T-cell (primary cell): ENCODE results near the gene PRAMEF2. TPM values are rescaled to one million over a fixed set of nuclear protein-coding genes. Genes with fewer than 3 reads are reported as not detected.
"Not testable (repeated sequence)": the region's sequence is repeated elsewhere in the genome, so short reads cannot be mapped to it uniquely, and the experiment has no call there.

Experiments
- ATAC-seq, 4 experiments: fragments of 200-7000 bp in 3 of 4; fragments of 150-1000 bp in 1 of 4; cut with Tn5 transposase; replicated peaks in 1 of 4; 1 replicate in 3 of 4; 2 replicates in 1 of 4; pipeline ENCODE4 v1.10.0; 2021; ENCODE audit warnings: moderate library complexity in 3 of 4, mild to moderate bottlenecking in 2 of 4, moderate number of reproducible peaks in 1 of 4
- CTCF ChIA-PET, 2 donors: fragments of 300-600 bp; sonication (Branson Sonifier 250); formaldehyde crosslinking; loops; one replicate each; lab custom pipeline; 2022; ENCODE audit warnings: antibody characterized with exemption in 2 of 2; lab: Charles Lee
- POLR2A ChIA-PET, 2 donors: fragments of 300-600 bp; sonication (Branson Sonifier 250); formaldehyde crosslinking; loops; one replicate each; lab custom pipeline; 2022; ENCODE audit warnings: antibody characterized with exemption in 2 of 2; lab: Charles Lee
- DNase-seq, 35 experiments: peaks; one replicate each; pipeline versions ENCODE4 v3.0.0 to v3.0.0-alpha.2; 2013 to 2023
- H3K27ac ChIP-seq: one replicate; pipeline ENCODE4 v1.5.1; 2013; ENCODE audit warnings: low read length
- H3K27me3 ChIP-seq, 2 experiments: replicated peaks in 1 of 2; 1 replicate in 1 of 2; 2 replicates in 1 of 2; pipeline versions ENCODE4 v1.6.1 to v1.7.0; 2013; ENCODE audit warnings: low read length in 1 of 2, mixed read lengths in 1 of 2; ENCODE audit not compliant: control insufficient read depth in 2 of 2, insufficient read depth in 2 of 2; ENCODE audit errors: extremely low read depth in 1 of 2
- H3K36me3 ChIP-seq, 2 donors: 1 replicate in 1 of 2; 2 replicates in 1 of 2; pipeline versions ENCODE4 v1.6.1 to v1.7.0; 2013; ENCODE audit warnings: low read length in 1 of 2; ENCODE audit not compliant: control insufficient read depth in 2 of 2, insufficient read depth in 1 of 2; ENCODE audit errors: extremely low read depth in 1 of 2
- H3K4me1 ChIP-seq, 2 experiments: 1 replicate in 1 of 2; 2 replicates in 1 of 2; pipeline versions ENCODE4 v1.6.1 to v1.7.0; 2013; ENCODE audit warnings: low read length in 2 of 2, mixed read lengths in 1 of 2; ENCODE audit not compliant: insufficient read depth in 2 of 2, control insufficient read depth in 1 of 2; ENCODE audit errors: extremely low read depth in 1 of 2
- H3K4me3 ChIP-seq, 2 donors: 1 replicate in 1 of 2; 2 replicates in 1 of 2; pipeline versions ENCODE4 v1.5.1 to v1.7.0; 2013; ENCODE audit warnings: mild to moderate bottlenecking in 2 of 2, low read length in 1 of 2, moderate library complexity in 1 of 2; ENCODE audit not compliant: control insufficient read depth in 1 of 2; ENCODE audit errors: extremely low read depth in 1 of 2
- H3K9me3 ChIP-seq: 2 replicates; pipeline ENCODE4 v1.7.0; 2013
- H3K27ac Mint-ChIP-seq, 2 donors: one replicate each; pipeline ENCODE4 v1.8.0; 2020 to 2021; ENCODE audit warnings: mild to moderate bottlenecking in 2 of 2, mixed read lengths in 2 of 2
- H3K27me3 Mint-ChIP-seq, 2 donors: one replicate each; pipeline ENCODE4 v1.8.0; 2021 to 2022; ENCODE audit warnings: mixed read lengths in 2 of 2
- H3K36me3 Mint-ChIP-seq: one replicate; pipeline ENCODE4 v1.8.0; 2021; ENCODE audit warnings: mixed read lengths
- H3K4me1 Mint-ChIP-seq, 3 donors: one replicate each; pipeline ENCODE4 v1.8.0; 2020 to 2022; ENCODE audit warnings: mixed read lengths in 3 of 3, mild to moderate bottlenecking in 1 of 3
- H3K4me3 Mint-ChIP-seq, 3 donors: one replicate each; pipeline ENCODE4 v1.8.0; 2020 to 2022; ENCODE audit warnings: mild to moderate bottlenecking in 3 of 3, mixed read lengths in 3 of 3, moderate library complexity in 3 of 3
- H3K9me3 Mint-ChIP-seq, 3 donors: one replicate each; pipeline ENCODE4 v1.8.0; 2020 to 2022; ENCODE audit warnings: mixed read lengths in 3 of 3
- WGBS: methylation state at CpG from one replicate; pipeline ENCODE4 v1.1.5; 2013; ENCODE audit warnings: missing lambda C conversion rate; ENCODE audit not compliant: insufficient coverage; 5-methylcytosine and 5-hydroxymethylcytosine counted together
- total RNA-seq, 35 experiments: library from RNA in 6 of 35; stranded (reverse) in 6 of 35; fragments of 120-200 nt in 1 of 35; gene quantifications; one replicate each; pipeline versions ENCODE4 v1.2.1 to v1.2.4 and lab custom pipeline; 2013 to 2026

The PRAMEF2 gene
- total RNA-seq, 5 donors from 2014 or later (not counting 1 experiment from before 2014, with no cell fraction given), result not detected

DNA sequence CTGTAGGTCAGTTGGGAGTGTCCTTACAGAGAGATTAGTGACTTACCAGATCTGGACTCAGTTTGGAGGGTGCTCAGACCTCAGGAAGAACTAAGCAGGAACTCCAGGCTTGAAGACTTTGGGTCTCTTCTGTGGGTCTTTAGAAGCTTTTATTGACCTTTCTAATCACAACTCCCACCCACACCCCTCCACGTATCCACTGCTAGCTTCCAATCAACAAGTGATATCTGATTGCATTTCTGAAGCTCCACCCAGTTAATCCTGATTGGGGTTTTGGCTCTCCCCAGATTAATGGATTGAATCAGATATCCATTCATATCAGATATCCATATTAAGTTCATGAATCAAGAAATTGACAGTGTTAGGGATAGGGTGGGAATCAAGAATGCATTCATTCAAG is 41.3 kb downstream of the PRAMEF2 start, which contains the start of gene PRAMEF10:
PRAMEF10 (minus strand) TSS at position 101 of the 400 bp plus-strand sequence. CDS start 2,423 bp downstream, outside the sequence.
- H3K36me3 Mint-ChIP-seq, H3K9me3 Mint-ChIP-seq, H3K9me3 ChIP-seq, H3K36me3 ChIP-seq, H3K27me3 ChIP-seq, CTCF ChIA-PET, H3K27ac ChIP-seq, H3K27me3 Mint-ChIP-seq, H3K4me1 Mint-ChIP-seq, H3K27ac Mint-ChIP-seq, H3K4me3 ChIP-seq, POLR2A ChIA-PET, H3K4me3 Mint-ChIP-seq, DNase-seq, ATAC-seq, H3K4me1 ChIP-seq: not testable (repeated sequence)
- no CpG with 5 or more reads among the region's 1 CpG for WGBS

DNA sequence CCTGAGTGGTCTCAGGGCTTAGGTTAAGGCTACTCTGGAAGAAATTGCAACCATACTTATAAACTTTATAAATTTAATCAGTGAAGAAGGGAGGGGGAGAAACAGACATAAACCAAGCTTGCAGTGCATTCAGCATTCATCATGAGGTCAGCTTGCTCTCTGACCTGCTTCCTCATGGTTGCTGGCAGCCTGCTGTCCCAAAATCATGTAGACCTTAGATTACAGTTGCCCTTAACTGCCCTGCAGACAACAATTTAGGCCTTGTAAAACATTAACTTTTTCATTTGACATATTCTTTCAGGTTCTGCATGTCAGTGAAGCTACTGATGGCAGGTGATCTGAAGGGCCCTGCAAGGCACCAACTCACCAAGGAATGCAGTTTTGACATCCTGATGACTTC is 42.3 kb downstream of the PRAMEF2 start:
- H3K36me3 Mint-ChIP-seq, H3K4me1 ChIP-seq, H3K4me3 ChIP-seq, H3K4me1 Mint-ChIP-seq, H3K36me3 ChIP-seq, H3K27me3 ChIP-seq, H3K27me3 Mint-ChIP-seq, ATAC-seq, CTCF ChIA-PET, DNase-seq, H3K27ac Mint-ChIP-seq, POLR2A ChIA-PET, H3K9me3 Mint-ChIP-seq, H3K9me3 ChIP-seq, H3K4me3 Mint-ChIP-seq, H3K27ac ChIP-seq: not testable (repeated sequence)

DNA sequence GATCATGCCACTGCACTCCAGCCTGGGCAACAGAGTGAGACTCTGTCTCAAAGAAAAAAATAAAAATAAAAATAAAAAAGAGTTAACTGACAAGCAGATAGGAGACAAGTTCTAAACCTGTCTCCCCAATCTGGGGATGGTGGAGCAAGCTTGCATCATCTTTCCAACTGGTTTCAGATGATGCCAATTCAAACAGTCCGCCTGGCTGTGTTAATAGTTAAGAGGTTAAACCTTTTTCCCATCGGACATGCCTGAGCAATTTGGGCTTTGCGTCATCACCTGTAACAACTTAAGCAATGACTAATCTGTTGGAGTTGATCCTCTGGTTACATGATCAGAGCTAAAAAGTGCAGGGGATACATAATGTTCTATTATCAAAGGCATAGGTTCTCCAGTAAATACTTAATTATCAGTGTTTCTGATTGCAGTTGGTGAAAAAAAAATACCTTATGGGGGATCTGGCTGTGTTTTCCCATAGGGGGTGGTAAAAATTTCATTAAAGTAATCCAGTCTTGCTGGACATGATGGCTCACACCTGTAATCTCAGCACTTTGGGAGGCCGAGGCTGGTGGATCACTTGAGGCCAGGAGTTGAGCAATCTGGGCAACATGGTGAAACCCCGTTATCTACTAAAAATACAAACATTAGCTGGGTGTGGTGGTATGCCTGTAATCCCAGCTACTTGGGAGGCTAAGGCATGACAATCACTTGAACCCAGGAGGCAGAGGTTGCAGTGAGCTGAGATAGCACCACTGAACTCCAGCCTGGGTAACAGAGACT is 47.1 kb downstream of the PRAMEF2 start:
- H3K27ac ChIP-seq, POLR2A ChIA-PET: not testable (repeated sequence)

More for the DNA sequence above, 47.1 kb downstream of the PRAMEF2 start:
- CTCF ChIA-PET, H3K27me3 ChIP-seq, H3K4me1 Mint-ChIP-seq, H3K9me3 ChIP-seq, H3K4me3 ChIP-seq, DNase-seq, H3K27ac Mint-ChIP-seq, H3K36me3 ChIP-seq, ATAC-seq, H3K4me3 Mint-ChIP-seq, H3K9me3 Mint-ChIP-seq, H3K36me3 Mint-ChIP-seq, H3K27me3 Mint-ChIP-seq, H3K4me1 ChIP-seq: not testable (repeated sequence)
- no CpG with 5 or more reads among the region's 5 CpGs for WGBS

Other genes starting within 250 kb of the PRAMEF2 start
- gene DHRS3, start 238.9 kb upstream of the PRAMEF2 start, total RNA-seq, result 100 to 1,000 TPM in 1 of 5 donors, 10 to 100 TPM in 4; 56.4 to 107 (median 90.8) TPM
- not detected for gene AADACL4, start 213.0 kb upstream of the PRAMEF2 start, total RNA-seq
- gene AADACL3, start 141.0 kb upstream of the PRAMEF2 start, total RNA-seq, result not detected
- not detected for gene CFAP107, start 110.9 kb upstream of the PRAMEF2 start, total RNA-seq
- not detected for gene PRAMEF12, start 83.3 kb upstream of the PRAMEF2 start, total RNA-seq
- not detected for gene PRAMEF1, start 65.7 kb upstream of the PRAMEF2 start, total RNA-seq
- gene PRAMEF11, start 25.7 kb upstream of the PRAMEF2 start, total RNA-seq, result not detected
- gene HNRNPCL1, start 8.4 kb upstream of the PRAMEF2 start, total RNA-seq, result not detected
- not detected for gene PRAMEF4, start 29.1 kb downstream of the PRAMEF2 start, total RNA-seq
- not detected for gene PRAMEF10, start 41.2 kb downstream of the PRAMEF2 start, total RNA-seq
- not detected for gene PRAMEF7, start 59.5 kb downstream of the PRAMEF2 start, total RNA-seq
- gene PRAMEF6, start 90.5 kb downstream of the PRAMEF2 start, total RNA-seq, result not detected
- not detected for gene PRAMEF27, start 199.5 kb downstream of the PRAMEF2 start, total RNA-seq
- not detected for gene HNRNPCL3, start 203.7 kb downstream of the PRAMEF2 start, total RNA-seq
- gene PRAMEF25, start 213.7 kb downstream of the PRAMEF2 start, total RNA-seq, result not detected